Spleen (tissue), 7 donors: ENCODE data around the gene ABI3BP.

Source experiments
- POLR2A ChIP-seq, 3 donors: fragments of 450-650 bp; IDR thresholded peaks; one replicate each; pipeline ENCODE4 v1.5.1; 2017; ENCODE audit warnings: antibody characterized with exemption in 3 of 3, mild to moderate bottlenecking in 1 of 3
- POLR2AphosphoS5 ChIP-seq, 3 donors: sonication (generic); formaldehyde crosslinking; IDR thresholded peaks; one replicate each; pipeline ENCODE4 v1.5.1; 2017; ENCODE audit warnings: antibody characterized with exemption in 3 of 3
- TF ChIP-seq, protein P1 (sequence below), 11 experiments: fragments of 200-600 bp in 7 of 11; fragments of 450-650 bp in 4 of 11; sonication (generic) in 4 of 11; IDR thresholded peaks in 8 of 11; conservative IDR thresholded peaks in 3 of 11; 1 replicate in 7 of 11; 2 replicates in 4 of 11; pipeline versions ENCODE4 v1.4.0 to v1.8.0; 2016 to 2021; ENCODE audit warnings: antibody characterized with exemption in 11 of 11, inconsistent platforms in 4 of 11, mild to moderate bottlenecking in 1 of 11
- donor health status: DM: no; HTN: no; CAD: no; lungs with moderate emphysema.
- donor health status: DM: no; HTN: no; CAD: no.
- donor health status: DM: no; HTN: no; CAD: no.

DNA sequence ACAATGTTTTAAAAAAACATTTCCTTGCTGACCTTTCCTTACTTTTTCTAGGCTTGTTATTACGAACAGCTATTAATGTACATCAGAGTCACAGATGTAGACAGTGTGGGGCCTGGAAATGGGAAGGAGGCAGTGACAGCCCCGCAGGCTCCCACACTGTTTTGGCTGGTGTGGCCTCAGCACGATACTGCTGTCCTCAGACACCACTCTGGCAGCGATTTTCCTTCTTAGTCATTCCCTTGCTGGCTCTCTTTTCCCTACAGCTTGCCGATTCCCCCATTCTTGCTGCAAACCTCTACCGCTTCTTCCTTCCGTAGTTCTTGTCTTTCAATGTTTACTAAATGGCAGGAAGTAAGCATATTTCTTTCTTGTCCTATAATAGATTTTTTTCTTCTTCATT is 113.1 kb downstream of the ABI3BP start:
- TF ChIP-seq, protein P1, sequence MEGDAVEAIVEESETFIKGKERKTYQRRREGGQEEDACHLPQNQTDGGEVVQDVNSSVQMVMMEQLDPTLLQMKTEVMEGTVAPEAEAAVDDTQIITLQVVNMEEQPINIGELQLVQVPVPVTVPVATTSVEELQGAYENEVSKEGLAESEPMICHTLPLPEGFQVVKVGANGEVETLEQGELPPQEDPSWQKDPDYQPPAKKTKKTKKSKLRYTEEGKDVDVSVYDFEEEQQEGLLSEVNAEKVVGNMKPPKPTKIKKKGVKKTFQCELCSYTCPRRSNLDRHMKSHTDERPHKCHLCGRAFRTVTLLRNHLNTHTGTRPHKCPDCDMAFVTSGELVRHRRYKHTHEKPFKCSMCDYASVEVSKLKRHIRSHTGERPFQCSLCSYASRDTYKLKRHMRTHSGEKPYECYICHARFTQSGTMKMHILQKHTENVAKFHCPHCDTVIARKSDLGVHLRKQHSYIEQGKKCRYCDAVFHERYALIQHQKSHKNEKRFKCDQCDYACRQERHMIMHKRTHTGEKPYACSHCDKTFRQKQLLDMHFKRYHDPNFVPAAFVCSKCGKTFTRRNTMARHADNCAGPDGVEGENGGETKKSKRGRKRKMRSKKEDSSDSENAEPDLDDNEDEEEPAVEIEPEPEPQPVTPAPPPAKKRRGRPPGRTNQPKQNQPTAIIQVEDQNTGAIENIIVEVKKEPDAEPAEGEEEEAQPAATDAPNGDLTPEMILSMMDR (IDR thresholded peaks at IDR 0.05 in 8 of 11, conservative IDR thresholded peaks at IDR 0.05 in 3 of 11) = no peak
- TF ChIP-seq POLR2A (IDR thresholded peaks at IDR 0.05) = no peak
- no peak for TF ChIP-seq POLR2AphosphoS5 (IDR thresholded peaks at IDR 0.05)
